PC-3 (cell line): ENCODE data around the gene SLC12A1.

Source experiments
- CTCF ChIP-seq: fragments of 300-600 bp; sonication (generic); conservative IDR thresholded peaks from 2 replicates; pipeline ENCODE4 v1.5.1; 2017; ENCODE audit warnings: antibody characterized with exemption, low read depth, mild to moderate bottlenecking, low read length
- EZH2 ChIP-seq: fragments of 300-600 bp; sonication (generic); IDR thresholded peaks from one replicate; pipeline ENCODE4 v1.6.1; 2017; ENCODE audit warnings: antibody characterized with exemption, mild to moderate bottlenecking, low read length; ENCODE audit not compliant: unreplicated experiment
- EZH2phosphoT487 ChIP-seq: fragments of 300-600 bp; sonication (generic); IDR thresholded peaks from 2 replicates; pipeline ENCODE4 v1.6.1; 2018; ENCODE audit warnings: mild to moderate bottlenecking, antibody characterized with exemption, low read length, borderline replicate concordance

GRCh38 chr15:48175126-48175525 is 31.0 kb upstream of the SLC12A1 start:
- TF ChIP-seq EZH2phosphoT487 (no peak), CTCF (no peak), EZH2 (no peak)
